OCI-LY7 (cell line): Measurements from ENCODE around the gene DCAF16. TPM values are rescaled to one million over a fixed set of nuclear protein-coding genes. Genes with fewer than 3 reads are reported as not detected.

Experiments used
- BruUV-seq: library from RNA; stranded (reverse); fragments of 400-500 nt; replicated peaks from 2 replicates; lab custom pipeline; 2021; lab: Mats Ljungman, UMichigan
- CTCF ChIA-PET: fragments of 300-600 bp; sonication (Branson Sonifier 250); formaldehyde crosslinking; loops from one replicate; lab custom pipeline; 2022; ENCODE audit warnings: antibody characterized with exemption; ENCODE audit not compliant: unreplicated experiment; lab: Charles Lee
- POLR2A ChIA-PET: fragments of 300-600 bp; sonication (Branson Sonifier 250); formaldehyde crosslinking; loops from one replicate; lab custom pipeline; 2022; ENCODE audit warnings: antibody characterized with exemption; lab: Charles Lee
- DNase-seq: peaks from one replicate; pipeline ENCODE4 v3.0.0-alpha.2; 2015; ENCODE audit warnings: low spot score
- H2AFZ ChIP-seq: fragments of 200-600 bp; sonication (generic), shearing (Covaris generic); 2 replicates; pipeline ENCODE4 v1.6.1; 2014; ENCODE audit warnings: mild to moderate bottlenecking, antibody characterized with exemption, low read length, moderate library complexity
- H3K27ac ChIP-seq: fragments of 200-600 bp; sonication (generic); 2 replicates; pipeline ENCODE4 v1.5.1; 2014; ENCODE audit warnings: mixed run types, low read depth, mild to moderate bottlenecking, moderate library complexity, low read length, inconsistent platforms; ENCODE audit not compliant: poor library complexity, severe bottlenecking
- H3K36me3 ChIP-seq: fragments of 200-600 bp; sonication (generic); 2 replicates; pipeline ENCODE4 v1.6.1; 2014; ENCODE audit warnings: mild to moderate bottlenecking, antibody characterized with exemption, low read length, moderate library complexity, mixed read lengths; ENCODE audit not compliant: insufficient read depth
- H3K4me1 ChIP-seq: fragments of 200-600 bp; sonication (generic); 2 replicates; pipeline ENCODE4 v1.5.1; 2014; ENCODE audit warnings: mild to moderate bottlenecking, low read length; ENCODE audit not compliant: insufficient read depth, poor library complexity, severe bottlenecking
- H3K4me2 ChIP-seq: fragments of 200-600 bp; sonication (generic); 2 replicates; pipeline ENCODE4 v1.6.1; 2014; ENCODE audit warnings: mild to moderate bottlenecking, low read length
- H3K4me3 ChIP-seq: fragments of 200-600 bp; sonication (generic); 2 replicates; pipeline ENCODE4 v1.5.1; 2014; ENCODE audit warnings: mild to moderate bottlenecking, low read depth, low read length; ENCODE audit not compliant: poor library complexity, severe bottlenecking
- H3K79me2 ChIP-seq: fragments of 200-600 bp; sonication (generic); 2 replicates; pipeline ENCODE4 v1.6.1; 2016; ENCODE audit warnings: low read depth, mild to moderate bottlenecking, low read length, moderate library complexity, mixed read lengths; ENCODE audit not compliant: insufficient read depth
- H3K9me2 ChIP-seq: fragments of 200-600 bp; sonication (generic); 2 replicates; pipeline ENCODE4 v1.6.1; 2016; ENCODE audit warnings: mild to moderate bottlenecking, low read length, mixed read lengths; ENCODE audit not compliant: insufficient read depth
- H3K9me3 ChIP-seq: fragments of 200-600 bp; sonication (generic); 2 replicates; pipeline ENCODE4 v1.6.1; 2014; ENCODE audit warnings: mild to moderate bottlenecking, mixed run types, low read length, mixed read lengths
- H4K20me1 ChIP-seq: fragments of 200-600 bp; sonication (generic); 2 replicates; pipeline ENCODE4 v1.6.1; 2014; ENCODE audit warnings: mild to moderate bottlenecking, antibody characterized with exemption, low read length, moderate library complexity, mixed read lengths; ENCODE audit not compliant: insufficient read depth
- CTCF ChIP-seq: fragments of 200-600 bp; sonication (generic); conservative IDR thresholded peaks from 2 replicates; pipeline ENCODE4 v1.5.1; 2014; ENCODE audit warnings: mild to moderate bottlenecking, antibody characterized with exemption, low read length, moderate library complexity, mixed read lengths
- EZH2phosphoT487 ChIP-seq: fragments of 200-600 bp; sonication (generic); IDR thresholded peaks from 2 replicates; pipeline ENCODE4 v1.6.1; 2018; ENCODE audit warnings: low read depth, borderline replicate concordance, mild to moderate bottlenecking, mixed run types, antibody characterized with exemption, low read length, moderate library complexity, mixed read lengths
- intact Hi-C: fragments of 100-400 bp; cut with micrococcal nuclease; formaldehyde crosslinking; loops from one replicate; pipeline ENCODE4 v1.10.0; 2022; ENCODE audit not compliant: unreplicated experiment
- total RNA-seq, 2 experiments: library from RNA; depleted of rRNA in 1 of 2; stranded (reverse); fragments of >200 nt in 1 of 2; shearing (Covaris generic) in 1 of 2; gene quantifications; 2 replicates each; pipeline ENCODE4 v1.2.3, GENCODE V29; 2014 to 2022

DCAF16 gene
- total RNA-seq, 2 experiments from 2014 or later = 88.7 to 115 TPM

- ChIA-PET CTCF (no interaction called here), POLR2A (no interaction called here)
- no TSS peak for BruUV-seq
- Histone ChIP-seq H3K4me1 (no peaks in the 10 kb centered on the region), H2AFZ (no peak overlapping the region), H3K9me2 (no peaks in the 10 kb centered on the region), H3K4me3 (no peak overlapping the region), H3K79me2 (no peaks in the 10 kb centered on the region), H3K4me2 (no peak overlapping the region), H4K20me1 (no peaks in the 10 kb centered on the region), H3K36me3 (no peaks in the 10 kb centered on the region), H3K9me3 (no peaks in the 10 kb centered on the region), H3K27ac (no peak overlapping the region)
- intact Hi-C loops = no loop called here
- TF ChIP-seq EZH2phosphoT487 (no peak), CTCF (no peak)
- no peak for DNase-seq
Measured at GRCh38 chr4:17778431-17778830, 32.1 kb downstream of the DCAF16 start.

DNA sequence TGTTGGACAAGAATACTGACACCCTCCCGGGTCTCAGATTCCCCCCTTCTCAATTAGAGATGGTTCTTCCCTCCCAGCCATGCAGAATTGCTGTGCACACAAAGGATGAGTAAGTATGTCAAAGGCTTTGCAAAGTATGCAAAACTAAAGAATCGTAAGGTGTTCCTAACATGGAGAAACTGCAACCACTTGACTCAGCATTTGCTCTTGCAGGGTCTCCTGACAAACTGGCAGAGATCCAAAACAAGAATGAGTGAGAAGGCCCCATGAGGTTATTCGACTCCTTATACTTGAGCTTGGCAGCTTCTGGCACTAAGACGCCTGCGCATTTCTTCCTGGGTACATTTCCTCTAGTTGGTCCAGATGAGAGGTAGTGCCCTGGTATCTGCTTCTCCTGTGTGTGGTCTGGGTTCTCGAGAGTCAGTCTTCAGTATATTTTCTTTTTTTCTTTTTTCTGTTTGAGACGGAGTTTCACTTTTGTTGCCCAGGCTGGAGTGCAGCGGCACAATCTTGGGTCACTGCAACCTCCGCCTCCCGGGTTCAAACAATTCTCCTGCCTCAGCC is 37.3 kb downstream of the DCAF16 start:
- Histone ChIP-seq H4K20me1 (no peaks in the 10 kb centered on the region), H3K9me2 (no peaks in the 10 kb centered on the region), H3K4me1 (no peaks in the 10 kb centered on the region), H2AFZ (no peak overlapping the region), H3K27ac (no peak overlapping the region), H3K4me2 (no peak overlapping the region), H3K4me3 (no peak overlapping the region), H3K36me3 (no peaks in the 10 kb centered on the region), H3K9me3 (no peaks in the 10 kb centered on the region), H3K79me2 (no peaks in the 10 kb centered on the region)
- POLR2A ChIA-PET = no interaction called here
- no TSS peak for BruUV-seq
- CTCF ChIA-PET = no interaction called here
- intact Hi-C loops = no loop called here
- TF ChIP-seq EZH2phosphoT487 = no peak
- TF ChIP-seq CTCF = no peak
- DNase-seq = no peak

DNA sequence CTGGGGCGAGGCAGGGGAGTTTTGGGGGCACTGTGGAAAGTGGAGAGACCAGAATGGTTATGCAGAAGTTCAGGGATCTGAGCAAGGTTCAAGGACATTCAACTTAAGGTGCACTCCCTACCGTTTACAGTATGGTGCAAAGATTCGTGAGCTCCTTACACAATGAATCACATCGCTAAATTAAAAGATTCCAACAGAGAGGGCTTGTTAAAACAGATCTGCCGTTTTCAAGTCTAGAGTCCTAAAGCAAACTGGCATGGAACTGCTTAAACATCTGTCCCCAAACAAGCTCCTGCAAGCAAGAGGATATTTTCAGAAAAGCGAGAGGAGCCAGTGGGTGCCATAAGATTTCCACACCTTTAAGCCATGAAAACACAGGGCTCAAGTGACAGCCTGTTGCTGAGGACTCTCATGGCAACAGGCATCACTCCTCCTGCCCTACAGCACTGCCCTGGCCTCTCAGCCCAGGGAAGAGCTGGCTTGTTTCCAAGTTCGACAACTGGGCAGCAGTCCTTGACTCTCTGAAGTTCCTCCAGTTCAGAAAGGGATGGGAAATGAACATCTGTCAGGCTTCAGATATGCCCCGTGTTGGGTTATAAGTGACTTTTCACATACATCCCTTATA is 39.2 kb downstream of the DCAF16 start:
- Histone ChIP-seq H3K79me2 (no peaks in the 10 kb centered on the region), H3K4me2 (no peak overlapping the region), H3K9me3 (no peaks in the 10 kb centered on the region), H3K27ac (no peak overlapping the region), H3K36me3 (no peaks in the 10 kb centered on the region), H4K20me1 (no peaks in the 10 kb centered on the region), H3K4me1 (no peaks in the 10 kb centered on the region), H3K9me2 (no peaks in the 10 kb centered on the region), H3K4me3 (no peak overlapping the region), H2AFZ (no peak overlapping the region)
- POLR2A ChIA-PET = interaction anchor here (0.5 kb wide), 1 partner anchor 16 kb away, joined by 3 read pairs; no protein-coding TSS in a partner anchor
- DNase-seq = no peak
- intact Hi-C loops = no loop called here
- no peak for TF ChIP-seq EZH2phosphoT487
- no peak for TF ChIP-seq CTCF
- CTCF ChIA-PET = no interaction called here
- no TSS peak for BruUV-seq
